ENCODE measurements around the gene TYW1B.

GRCh38 chr7:72704894-72705293 lies 123.1 kb downstream of the TYW1B start:
- TF ChIP-seq, protein P1, sequence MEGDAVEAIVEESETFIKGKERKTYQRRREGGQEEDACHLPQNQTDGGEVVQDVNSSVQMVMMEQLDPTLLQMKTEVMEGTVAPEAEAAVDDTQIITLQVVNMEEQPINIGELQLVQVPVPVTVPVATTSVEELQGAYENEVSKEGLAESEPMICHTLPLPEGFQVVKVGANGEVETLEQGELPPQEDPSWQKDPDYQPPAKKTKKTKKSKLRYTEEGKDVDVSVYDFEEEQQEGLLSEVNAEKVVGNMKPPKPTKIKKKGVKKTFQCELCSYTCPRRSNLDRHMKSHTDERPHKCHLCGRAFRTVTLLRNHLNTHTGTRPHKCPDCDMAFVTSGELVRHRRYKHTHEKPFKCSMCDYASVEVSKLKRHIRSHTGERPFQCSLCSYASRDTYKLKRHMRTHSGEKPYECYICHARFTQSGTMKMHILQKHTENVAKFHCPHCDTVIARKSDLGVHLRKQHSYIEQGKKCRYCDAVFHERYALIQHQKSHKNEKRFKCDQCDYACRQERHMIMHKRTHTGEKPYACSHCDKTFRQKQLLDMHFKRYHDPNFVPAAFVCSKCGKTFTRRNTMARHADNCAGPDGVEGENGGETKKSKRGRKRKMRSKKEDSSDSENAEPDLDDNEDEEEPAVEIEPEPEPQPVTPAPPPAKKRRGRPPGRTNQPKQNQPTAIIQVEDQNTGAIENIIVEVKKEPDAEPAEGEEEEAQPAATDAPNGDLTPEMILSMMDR (IDR thresholded peaks at IDR 0.05) = no peak
- no peak for TF ChIP-seq EZH2phosphoT487 (IDR thresholded peaks at IDR 0.05)
- no peak for TF ChIP-seq EZH2 (IDR thresholded peaks at IDR 0.05)
